ENCODE results near the gene PTPRM. TPM values are rescaled to one million over a fixed set of nuclear protein-coding genes. Genes with fewer than 3 reads are reported as not detected.

Gene PTPRM
- polyA plus RNA-seq, 3 donors, result 0.04 to 2.1 (median 0.66) TPM

GRCh38 chr18:7894592-7894991 lies 327.5 kb downstream of the PTPRM start:
- no peak overlapping the region for H2AFZ ChIP-seq (ENCODE audit: insufficient read depth, low read depth, low read length, poor library complexity, severe bottlenecking)
- intact Hi-C loops (cut with micrococcal nuclease), result no loop called here
- no peak overlapping the region for H3K4me2 ChIP-seq (replicated peaks; ENCODE audit: extremely low read depth, low read length, poor library complexity, severe bottlenecking)
- H4K20me1 ChIP-seq (ENCODE audit: insufficient read depth, low read length), result no peaks in the 10 kb centered on the region
- H3K36me3 ChIP-seq (replicated peaks in 1 of 2; ENCODE audit: control insufficient read depth in 1 of 2, insufficient read depth in 2 of 2, low read length in 2 of 2), result no peaks in the 10 kb centered on the region
- H3K27me3 ChIP-seq (ENCODE audit: control insufficient read depth in 2 of 2, insufficient read depth in 2 of 2, low read length in 2 of 2), result no peaks in the 10 kb centered on the region
- Mint-ChIP-seq H3K27ac (no peak overlapping the region), H3K4me1 (no peaks in the 10 kb centered on the region), H3K9me3 (peaks cover 0 to 7% (median 0%) of the 10 kb centered on the region in 7 donors), H3K36me3 (no peaks in the 10 kb centered on the region), H3K27me3 (ENCODE audit: low read depth in 3 of 3) (no peaks in the 10 kb centered on the region), H3K4me3 (no peak overlapping the region)
- H3K4me3 ChIP-seq (replicated peaks in 1 of 3; ENCODE audit: low read depth in 2 of 3, low read length in 3 of 3), result no peak overlapping the region
- no peaks in the 10 kb centered on the region for H3K79me2 ChIP-seq (ENCODE audit: insufficient read depth, low read length)
- DNase-seq, result no peak
- H3K27ac ChIP-seq (ENCODE audit: low read depth in 1 of 2, low read length in 2 of 2), result no peak overlapping the region
- H3K9ac ChIP-seq (ENCODE audit: insufficient read depth, low read length, poor library complexity, severe bottlenecking), result no peak overlapping the region
- WGBS (ENCODE audit: insufficient coverage), result no CpG with 5 or more reads among the region's 1 CpG
- no peaks in the 10 kb centered on the region for H3K4me1 ChIP-seq (ENCODE audit: control insufficient read depth in 1 of 2, insufficient read depth in 2 of 2, low read length in 2 of 2)
- TF ChIP-seq CTCF (IDR thresholded peaks at IDR 0.05), result no peak
- no peaks in the 10 kb centered on the region for H3K9me3 ChIP-seq (replicated peaks in 1 of 2; ENCODE audit: control insufficient read depth in 1 of 2, insufficient read depth in 1 of 2, low read length in 2 of 2)

GRCh38 chr18:7895346-7895745 lies 328.2 kb downstream of the PTPRM start:
- Histone ChIP-seq H3K36me3 (replicated peaks in 1 of 2; ENCODE audit: control insufficient read depth in 1 of 2, insufficient read depth in 2 of 2, low read length in 2 of 2) (no peaks in the 10 kb centered on the region), H3K27ac (ENCODE audit: low read depth in 1 of 2, low read length in 2 of 2) (no peak overlapping the region), H3K79me2 (ENCODE audit: insufficient read depth, low read length) (no peaks in the 10 kb centered on the region), H4K20me1 (ENCODE audit: insufficient read depth, low read length) (no peaks in the 10 kb centered on the region), H3K4me2 (replicated peaks; ENCODE audit: extremely low read depth, low read length, poor library complexity, severe bottlenecking) (no peak overlapping the region), H3K4me1 (ENCODE audit: control insufficient read depth in 1 of 2, insufficient read depth in 2 of 2, low read length in 2 of 2) (no peaks in the 10 kb centered on the region), H3K27me3 (ENCODE audit: control insufficient read depth in 2 of 2, insufficient read depth in 2 of 2, low read length in 2 of 2) (no peaks in the 10 kb centered on the region), H3K9me3 (replicated peaks in 1 of 2; ENCODE audit: control insufficient read depth in 1 of 2, insufficient read depth in 1 of 2, low read length in 2 of 2) (no peaks in the 10 kb centered on the region), H3K9ac (ENCODE audit: insufficient read depth, low read length, poor library complexity, severe bottlenecking) (no peak overlapping the region), H2AFZ (ENCODE audit: insufficient read depth, low read depth, low read length, poor library complexity, severe bottlenecking) (no peak overlapping the region), H3K4me3 (replicated peaks in 1 of 3; ENCODE audit: low read depth in 2 of 3, low read length in 3 of 3) (no peak overlapping the region)
- Mint-ChIP-seq H3K27ac (no peak overlapping the region), H3K36me3 (no peaks in the 10 kb centered on the region), H3K4me3 (no peak overlapping the region), H3K9me3 (peaks cover 0 to 7% (median 0%) of the 10 kb centered on the region in 7 donors), H3K4me1 (no peaks in the 10 kb centered on the region), H3K27me3 (ENCODE audit: low read depth in 3 of 3) (no peaks in the 10 kb centered on the region)
- 92% methylated on average over 3 of the region's 5 CpGs for WGBS (ENCODE audit: insufficient coverage)
- TF ChIP-seq CTCF (IDR thresholded peaks at IDR 0.05), result no peak
- intact Hi-C loops (cut with micrococcal nuclease), result no loop called here
- no peak for DNase-seq
